ENCODE measurements around the gene PCDH9.

DNA sequence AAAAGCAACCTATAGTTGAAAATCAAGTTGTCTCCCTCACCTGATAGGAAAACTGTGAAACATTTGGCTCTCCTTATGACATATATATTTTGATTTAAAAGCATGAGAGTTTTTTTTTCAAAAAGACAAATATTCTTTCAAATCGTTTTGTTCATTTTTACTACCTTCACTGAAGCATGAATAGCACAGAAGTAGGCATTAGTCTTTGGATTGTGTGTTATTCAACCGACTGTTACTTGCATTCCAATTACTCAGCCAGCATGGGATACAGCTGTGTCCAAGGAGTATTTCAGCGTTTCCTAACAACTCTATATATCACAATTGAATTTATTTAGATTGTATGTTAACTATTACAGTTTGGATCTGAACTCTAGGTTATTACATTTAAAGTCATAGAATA, 135.2 kb downstream of the PCDH9 start:
- TF ChIP-seq, protein P1, sequence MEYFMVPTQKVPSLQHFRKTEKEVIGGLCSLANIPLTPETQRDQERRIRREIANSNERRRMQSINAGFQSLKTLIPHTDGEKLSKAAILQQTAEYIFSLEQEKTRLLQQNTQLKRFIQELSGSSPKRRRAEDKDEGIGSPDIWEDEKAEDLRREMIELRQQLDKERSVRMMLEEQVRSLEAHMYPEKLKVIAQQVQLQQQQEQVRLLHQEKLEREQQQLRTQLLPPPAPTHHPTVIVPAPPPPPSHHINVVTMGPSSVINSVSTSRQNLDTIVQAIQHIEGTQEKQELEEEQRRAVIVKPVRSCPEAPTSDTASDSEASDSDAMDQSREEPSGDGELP (IDR thresholded peaks at IDR 0.05; ENCODE audit: borderline replicate concordance, low read depth), result no peak
- TF ChIP-seq FOXK2 (IDR thresholded peaks at IDR 0.05) (no peak), TBX2 (CRISPR knock-in tag; IDR thresholded peaks at IDR 0.05; ENCODE audit: borderline replicate concordance) (no peak)
- TF ChIP-seq, protein P2, sequence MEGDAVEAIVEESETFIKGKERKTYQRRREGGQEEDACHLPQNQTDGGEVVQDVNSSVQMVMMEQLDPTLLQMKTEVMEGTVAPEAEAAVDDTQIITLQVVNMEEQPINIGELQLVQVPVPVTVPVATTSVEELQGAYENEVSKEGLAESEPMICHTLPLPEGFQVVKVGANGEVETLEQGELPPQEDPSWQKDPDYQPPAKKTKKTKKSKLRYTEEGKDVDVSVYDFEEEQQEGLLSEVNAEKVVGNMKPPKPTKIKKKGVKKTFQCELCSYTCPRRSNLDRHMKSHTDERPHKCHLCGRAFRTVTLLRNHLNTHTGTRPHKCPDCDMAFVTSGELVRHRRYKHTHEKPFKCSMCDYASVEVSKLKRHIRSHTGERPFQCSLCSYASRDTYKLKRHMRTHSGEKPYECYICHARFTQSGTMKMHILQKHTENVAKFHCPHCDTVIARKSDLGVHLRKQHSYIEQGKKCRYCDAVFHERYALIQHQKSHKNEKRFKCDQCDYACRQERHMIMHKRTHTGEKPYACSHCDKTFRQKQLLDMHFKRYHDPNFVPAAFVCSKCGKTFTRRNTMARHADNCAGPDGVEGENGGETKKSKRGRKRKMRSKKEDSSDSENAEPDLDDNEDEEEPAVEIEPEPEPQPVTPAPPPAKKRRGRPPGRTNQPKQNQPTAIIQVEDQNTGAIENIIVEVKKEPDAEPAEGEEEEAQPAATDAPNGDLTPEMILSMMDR (CRISPR knock-in tag; IDR thresholded peaks at IDR 0.05), result no peak
